HG03108 (cell line): ENCODE results near the gene RFX7.

Experiments
- ATAC-seq: cut with Tn5 transposase; IDR thresholded peaks from one replicate; pipeline ENCODE4 v1.9.1; 2021; ENCODE audit warnings: moderate library complexity; ENCODE audit not compliant: unreplicated experiment

Gene RFX7

GRCh38 chr15:56148064-56148463 lies 95.6 kb downstream of the RFX7 start:
- no peak for ATAC-seq

GRCh38 chr15:56146756-56147155 lies 96.9 kb downstream of the RFX7 start:
- ATAC-seq: no peak

GRCh38 chr15:56128081-56128480 lies 115.6 kb downstream of the RFX7 start:
- no peak for ATAC-seq

- ATAC-seq: no peak
Measured at GRCh38 chr15:56126409-56126808, 117.3 kb downstream of the RFX7 start.

- ATAC-seq: no peak
Measured at GRCh38 chr15:56124391-56124790, 119.3 kb downstream of the RFX7 start.

- no peak for ATAC-seq
Measured at GRCh38 chr15:56105855-56106254, 137.8 kb downstream of the RFX7 start.

- ATAC-seq: no peak
Measured at GRCh38 chr15:56102441-56102840, 141.2 kb downstream of the RFX7 start.

GRCh38 chr15:56099311-56099710 lies 144.4 kb downstream of the RFX7 start:
- no peak for ATAC-seq

GRCh38 chr15:56098195-56098863 lies 145.3 kb downstream of the RFX7 start:
- no peak for ATAC-seq

- no peak for ATAC-seq
Measured at GRCh38 chr15:56095406-56095805, 148.3 kb downstream of the RFX7 start.

- ATAC-seq: no peak
Measured at GRCh38 chr15:56094171-56094570, 149.5 kb downstream of the RFX7 start.

GRCh38 chr15:56088389-56088788 lies 155.3 kb downstream of the RFX7 start:
- ATAC-seq: no peak

- ATAC-seq: no peak
Measured at GRCh38 chr15:56086566-56086965, 157.1 kb downstream of the RFX7 start.

GRCh38 chr15:56082263-56082761 lies 161.4 kb downstream of the RFX7 start:
- ATAC-seq: no peak

GRCh38 chr15:56077081-56077480 lies 166.6 kb downstream of the RFX7 start:
- no peak for ATAC-seq

- ATAC-seq: no peak
Measured at GRCh38 chr15:56076640-56077039, 167.0 kb downstream of the RFX7 start.

- no peak for ATAC-seq
Measured at GRCh38 chr15:56074481-56075265, 169.0 kb downstream of the RFX7 start.

- no peak for ATAC-seq
Measured at GRCh38 chr15:56064152-56064551, 179.5 kb downstream of the RFX7 start.

- no peak for ATAC-seq
Measured at GRCh38 chr15:56059716-56060115, 184.0 kb downstream of the RFX7 start.

GRCh38 chr15:56058986-56059385 lies 184.7 kb downstream of the RFX7 start:
- ATAC-seq: no peak

- ATAC-seq: no peak
Measured at GRCh38 chr15:56056626-56057025, 187.1 kb downstream of the RFX7 start.

GRCh38 chr15:56053046-56053400 lies 190.7 kb downstream of the RFX7 start:
- ATAC-seq: no peak
